ENCODE measurements around the gene HCLS1.

Gene HCLS1

GRCh38 chr3:121641127-121641526, 19.6 kb downstream of the HCLS1 start:
- H3K4me3 ChIP-seq (ENCODE audit: insufficient read depth, low read length, poor library complexity, severe bottlenecking): no peak overlapping the region
- H3K27ac ChIP-seq (ENCODE audit: low read depth, low read length): no peak overlapping the region
- H3K36me3 ChIP-seq (ENCODE audit: low read length): peaks cover 51% of the 10 kb centered on the region
- no peak overlapping the region for H3K4me2 ChIP-seq (ENCODE audit: low read depth, low read length, poor library complexity, severe bottlenecking)
- no peaks in the 10 kb centered on the region for H4K20me1 ChIP-seq (ENCODE audit: low read depth, low read length)
- no peak for TF ChIP-seq EZH2phosphoT487 (conservative IDR thresholded peaks at IDR 0.05; ENCODE audit: low read length)
- TF ChIP-seq, protein P1, sequence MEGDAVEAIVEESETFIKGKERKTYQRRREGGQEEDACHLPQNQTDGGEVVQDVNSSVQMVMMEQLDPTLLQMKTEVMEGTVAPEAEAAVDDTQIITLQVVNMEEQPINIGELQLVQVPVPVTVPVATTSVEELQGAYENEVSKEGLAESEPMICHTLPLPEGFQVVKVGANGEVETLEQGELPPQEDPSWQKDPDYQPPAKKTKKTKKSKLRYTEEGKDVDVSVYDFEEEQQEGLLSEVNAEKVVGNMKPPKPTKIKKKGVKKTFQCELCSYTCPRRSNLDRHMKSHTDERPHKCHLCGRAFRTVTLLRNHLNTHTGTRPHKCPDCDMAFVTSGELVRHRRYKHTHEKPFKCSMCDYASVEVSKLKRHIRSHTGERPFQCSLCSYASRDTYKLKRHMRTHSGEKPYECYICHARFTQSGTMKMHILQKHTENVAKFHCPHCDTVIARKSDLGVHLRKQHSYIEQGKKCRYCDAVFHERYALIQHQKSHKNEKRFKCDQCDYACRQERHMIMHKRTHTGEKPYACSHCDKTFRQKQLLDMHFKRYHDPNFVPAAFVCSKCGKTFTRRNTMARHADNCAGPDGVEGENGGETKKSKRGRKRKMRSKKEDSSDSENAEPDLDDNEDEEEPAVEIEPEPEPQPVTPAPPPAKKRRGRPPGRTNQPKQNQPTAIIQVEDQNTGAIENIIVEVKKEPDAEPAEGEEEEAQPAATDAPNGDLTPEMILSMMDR (IDR thresholded peaks at IDR 0.05; ENCODE audit: insufficient read depth, low read length, poor library complexity, severe bottlenecking): no peak
- no peaks in the 10 kb centered on the region for H3K9me3 ChIP-seq (ENCODE audit: insufficient read depth, low read length)
- H2AFZ ChIP-seq (ENCODE audit: low read depth, low read length, severe bottlenecking): no peak overlapping the region
- no peaks in the 10 kb centered on the region for H3K27me3 ChIP-seq (ENCODE audit: low read length)
- H3K9me2 ChIP-seq (replicated peaks; ENCODE audit: insufficient read depth, low read length): no peaks in the 10 kb centered on the region
- H3F3A ChIP-seq (ENCODE audit: insufficient read depth): no peaks in the 10 kb centered on the region
- no peak overlapping the region for H3K9ac ChIP-seq (ENCODE audit: low read length)
- H3K79me2 ChIP-seq (ENCODE audit: insufficient read depth, low read length): no peaks in the 10 kb centered on the region

GRCh38 chr3:121637922-121638321, 22.8 kb downstream of the HCLS1 start:
- Histone ChIP-seq H3K27me3 (ENCODE audit: low read length) (no peaks in the 10 kb centered on the region), H3K36me3 (ENCODE audit: low read length) (peaks cover 25% of the 10 kb centered on the region), H3K9me2 (replicated peaks; ENCODE audit: insufficient read depth, low read length) (no peaks in the 10 kb centered on the region), H3K27ac (ENCODE audit: low read depth, low read length) (no peak overlapping the region), H3K79me2 (ENCODE audit: insufficient read depth, low read length) (no peaks in the 10 kb centered on the region), H3K9ac (ENCODE audit: low read length) (no peak overlapping the region), H3K4me3 (ENCODE audit: insufficient read depth, low read length, poor library complexity, severe bottlenecking) (no peak overlapping the region), H3F3A (ENCODE audit: insufficient read depth) (no peaks in the 10 kb centered on the region), H3K9me3 (ENCODE audit: insufficient read depth, low read length) (no peaks in the 10 kb centered on the region), H2AFZ (ENCODE audit: low read depth, low read length, severe bottlenecking) (no peak overlapping the region), H3K4me2 (ENCODE audit: low read depth, low read length, poor library complexity, severe bottlenecking) (no peak overlapping the region), H4K20me1 (ENCODE audit: low read depth, low read length) (no peaks in the 10 kb centered on the region)
- TF ChIP-seq, protein P1 (IDR thresholded peaks at IDR 0.05; ENCODE audit: insufficient read depth, low read length, poor library complexity, severe bottlenecking): no peak
- TF ChIP-seq EZH2phosphoT487 (conservative IDR thresholded peaks at IDR 0.05; ENCODE audit: low read length): no peak

GRCh38 chr3:121630355-121630754, 30.3 kb downstream of the HCLS1 start:
- H3K4me3 ChIP-seq (ENCODE audit: insufficient read depth, low read length, poor library complexity, severe bottlenecking): no peak overlapping the region
- H4K20me1 ChIP-seq (ENCODE audit: low read depth, low read length): no peaks in the 10 kb centered on the region
- H2AFZ ChIP-seq (ENCODE audit: low read depth, low read length, severe bottlenecking): no peak overlapping the region
- H3K9me2 ChIP-seq (replicated peaks; ENCODE audit: insufficient read depth, low read length): no peaks in the 10 kb centered on the region
- no peaks in the 10 kb centered on the region for H3K79me2 ChIP-seq (ENCODE audit: insufficient read depth, low read length)
- no peak overlapping the region for H3K4me2 ChIP-seq (ENCODE audit: low read depth, low read length, poor library complexity, severe bottlenecking)
- H3K27ac ChIP-seq (ENCODE audit: low read depth, low read length): no peak overlapping the region
- H3K27me3 ChIP-seq (ENCODE audit: low read length): no peaks in the 10 kb centered on the region
- no peaks in the 10 kb centered on the region for H3K9me3 ChIP-seq (ENCODE audit: insufficient read depth, low read length)
- TF ChIP-seq, protein P1 (IDR thresholded peaks at IDR 0.05; ENCODE audit: insufficient read depth, low read length, poor library complexity, severe bottlenecking): no peak
- no peak for TF ChIP-seq EZH2phosphoT487 (conservative IDR thresholded peaks at IDR 0.05; ENCODE audit: low read length)
- H3K9ac ChIP-seq (ENCODE audit: low read length): no peak overlapping the region
- H3F3A ChIP-seq (ENCODE audit: insufficient read depth): no peaks in the 10 kb centered on the region
- no peaks in the 10 kb centered on the region for H3K36me3 ChIP-seq (ENCODE audit: low read length)

Data from SU-DHL-6 (cell line).